GM12874 (cell line): ENCODE data around the gene KIF6.

Source experiments
- TF ChIP-seq, protein P1 (sequence below): IDR thresholded peaks from 2 replicates; pipeline ENCODE4 v1.5.1; 2011; ENCODE audit warnings: low read depth, mild to moderate bottlenecking, control low read depth, low read length, moderate library complexity; ENCODE audit not compliant: insufficient read depth

The KIF6 gene

DNA sequence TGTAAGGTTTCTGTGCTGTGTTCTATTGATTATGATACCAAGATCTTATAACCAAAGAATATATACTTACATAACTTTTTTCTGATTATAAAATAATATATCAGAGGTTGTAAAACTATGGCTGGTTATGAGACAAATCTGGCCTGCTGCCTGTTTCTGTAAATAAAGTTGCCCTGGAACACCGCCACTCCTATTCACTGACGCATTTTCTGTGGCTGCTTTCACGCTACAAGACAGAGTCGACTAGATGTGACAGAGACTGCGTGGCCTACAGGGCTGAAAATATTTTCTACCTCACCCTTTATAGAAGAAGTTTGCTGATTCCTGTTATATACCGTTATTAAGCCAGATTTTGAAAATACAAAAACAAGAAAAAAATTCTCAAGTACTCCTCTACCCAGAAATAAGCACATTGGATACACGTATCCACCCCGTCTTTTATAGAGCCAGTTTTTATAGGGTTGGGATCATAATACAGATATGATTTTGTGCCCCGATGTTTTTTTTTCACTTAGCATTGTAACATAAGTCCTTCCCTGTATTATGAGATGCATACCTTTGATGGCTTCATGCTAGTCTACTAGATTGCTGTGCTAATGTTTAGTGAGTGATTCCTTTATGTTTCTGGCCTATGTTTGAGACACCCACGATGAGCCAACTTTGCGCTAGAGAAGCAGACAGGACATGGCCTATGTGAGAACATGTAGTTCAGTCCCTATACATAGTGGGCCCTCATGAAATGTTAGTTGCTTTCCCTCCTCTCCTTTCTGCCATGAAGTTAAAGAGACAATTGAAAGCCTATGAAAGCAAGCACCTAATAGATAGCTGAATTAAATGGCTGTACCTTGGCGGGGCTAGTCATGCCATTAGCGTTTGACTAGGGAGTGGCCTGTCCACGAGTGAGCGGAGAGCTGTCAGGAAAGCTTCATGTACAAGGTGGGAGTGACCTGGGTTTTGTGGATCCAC lies 304.6 kb downstream of the KIF6 start:
- TF ChIP-seq, protein P1, sequence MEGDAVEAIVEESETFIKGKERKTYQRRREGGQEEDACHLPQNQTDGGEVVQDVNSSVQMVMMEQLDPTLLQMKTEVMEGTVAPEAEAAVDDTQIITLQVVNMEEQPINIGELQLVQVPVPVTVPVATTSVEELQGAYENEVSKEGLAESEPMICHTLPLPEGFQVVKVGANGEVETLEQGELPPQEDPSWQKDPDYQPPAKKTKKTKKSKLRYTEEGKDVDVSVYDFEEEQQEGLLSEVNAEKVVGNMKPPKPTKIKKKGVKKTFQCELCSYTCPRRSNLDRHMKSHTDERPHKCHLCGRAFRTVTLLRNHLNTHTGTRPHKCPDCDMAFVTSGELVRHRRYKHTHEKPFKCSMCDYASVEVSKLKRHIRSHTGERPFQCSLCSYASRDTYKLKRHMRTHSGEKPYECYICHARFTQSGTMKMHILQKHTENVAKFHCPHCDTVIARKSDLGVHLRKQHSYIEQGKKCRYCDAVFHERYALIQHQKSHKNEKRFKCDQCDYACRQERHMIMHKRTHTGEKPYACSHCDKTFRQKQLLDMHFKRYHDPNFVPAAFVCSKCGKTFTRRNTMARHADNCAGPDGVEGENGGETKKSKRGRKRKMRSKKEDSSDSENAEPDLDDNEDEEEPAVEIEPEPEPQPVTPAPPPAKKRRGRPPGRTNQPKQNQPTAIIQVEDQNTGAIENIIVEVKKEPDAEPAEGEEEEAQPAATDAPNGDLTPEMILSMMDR = no peak

DNA sequence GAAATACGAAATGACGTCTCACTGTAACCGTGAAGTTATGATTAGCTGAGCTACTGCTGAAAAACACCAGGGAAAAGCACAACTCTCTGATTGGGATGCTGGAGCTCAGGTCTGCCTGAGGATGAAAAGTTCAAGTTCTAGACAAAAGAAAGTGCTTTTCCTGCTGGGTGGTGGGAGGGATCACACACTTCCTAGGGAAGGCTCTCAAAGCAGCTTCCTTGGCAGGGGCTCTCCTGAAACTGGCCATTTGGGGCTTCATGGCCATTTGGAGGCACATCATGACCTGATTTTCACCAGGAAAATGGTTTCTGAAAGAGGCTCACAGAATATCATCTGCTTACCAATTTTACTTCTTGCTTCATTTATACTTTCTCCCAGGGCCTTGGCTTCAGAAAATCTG lies 305.6 kb downstream of the KIF6 start:
- TF ChIP-seq, protein P1 = no peak

DNA sequence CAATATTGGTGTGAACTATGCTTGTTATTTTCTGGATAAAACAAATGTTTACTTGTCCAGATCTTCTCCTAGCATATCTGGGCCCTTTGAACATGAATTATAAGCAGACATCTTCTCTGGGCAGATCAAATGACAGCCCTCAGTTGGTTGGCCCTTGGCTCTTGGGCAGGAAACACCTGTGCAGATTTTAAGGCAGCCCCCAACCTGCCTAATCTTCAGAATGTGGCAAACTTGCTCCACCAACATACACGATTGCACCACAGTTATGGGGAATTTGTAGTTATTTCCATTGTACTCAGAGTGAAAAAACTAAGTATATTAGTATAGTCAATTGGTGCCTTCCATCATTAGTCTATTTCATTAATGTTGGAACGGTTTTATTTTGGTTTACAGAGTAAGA lies 307.8 kb downstream of the KIF6 start:
- TF ChIP-seq, protein P1 = no peak

DNA sequence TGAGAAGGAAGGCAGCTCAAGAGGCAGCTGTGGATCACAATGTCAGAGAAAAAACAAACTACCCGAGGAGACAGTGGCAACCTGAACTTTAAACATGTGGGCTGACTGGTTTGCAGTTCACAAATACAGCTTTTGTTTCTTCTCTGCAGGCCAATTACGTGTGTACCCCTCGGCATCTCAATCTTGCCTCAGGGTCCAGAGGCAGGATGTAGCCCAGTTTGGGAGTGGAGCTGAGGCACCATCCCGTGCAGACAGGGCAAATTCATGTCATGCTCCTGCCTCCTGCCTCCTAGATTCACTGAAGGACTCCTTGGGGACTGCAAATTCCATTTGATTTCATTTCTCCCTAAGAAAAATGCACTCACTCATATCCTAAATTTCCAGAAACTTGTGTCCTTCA lies 308.5 kb downstream of the KIF6 start:
- TF ChIP-seq, protein P1 = no peak

DNA sequence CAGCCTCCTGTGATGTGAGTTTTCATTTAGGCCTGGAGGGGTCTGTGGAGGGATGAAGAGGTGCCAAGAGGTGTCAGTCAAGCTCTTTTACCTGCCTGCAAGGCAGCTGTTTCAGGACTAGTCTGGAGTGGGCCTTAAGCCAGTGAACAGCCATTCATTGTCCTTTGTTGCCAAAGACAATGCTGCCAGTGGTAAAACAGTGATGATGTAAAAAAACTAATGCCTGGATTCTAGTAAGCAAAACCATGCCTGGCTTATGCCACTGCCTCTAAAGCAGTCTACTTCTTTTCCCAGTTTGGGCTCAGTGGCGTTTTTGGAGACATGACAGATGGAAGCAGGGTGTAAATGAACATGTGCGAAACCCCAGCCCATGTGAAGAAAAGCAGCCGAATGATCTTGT lies 309.2 kb downstream of the KIF6 start:
- TF ChIP-seq, protein P1 = no peak

DNA sequence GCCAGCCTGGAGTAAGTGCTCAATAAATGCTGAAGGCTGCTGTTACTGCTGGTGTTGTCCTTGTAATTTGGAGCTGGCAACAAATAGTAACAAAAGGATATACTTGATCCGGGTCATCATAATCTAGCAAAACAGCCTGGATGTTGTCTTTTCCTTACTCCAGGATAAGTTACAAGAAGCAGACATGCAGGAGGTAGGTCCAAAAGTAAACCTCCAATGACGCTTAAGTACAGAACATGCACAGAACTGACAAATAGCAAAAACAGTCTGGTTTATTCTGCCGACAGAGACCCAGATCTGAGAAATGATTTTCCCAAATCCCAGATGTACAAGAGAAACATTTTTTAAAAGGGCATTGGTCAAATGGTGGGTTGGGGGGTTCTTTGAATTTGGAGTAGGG lies 309.7 kb downstream of the KIF6 start:
- TF ChIP-seq, protein P1 = no peak

DNA sequence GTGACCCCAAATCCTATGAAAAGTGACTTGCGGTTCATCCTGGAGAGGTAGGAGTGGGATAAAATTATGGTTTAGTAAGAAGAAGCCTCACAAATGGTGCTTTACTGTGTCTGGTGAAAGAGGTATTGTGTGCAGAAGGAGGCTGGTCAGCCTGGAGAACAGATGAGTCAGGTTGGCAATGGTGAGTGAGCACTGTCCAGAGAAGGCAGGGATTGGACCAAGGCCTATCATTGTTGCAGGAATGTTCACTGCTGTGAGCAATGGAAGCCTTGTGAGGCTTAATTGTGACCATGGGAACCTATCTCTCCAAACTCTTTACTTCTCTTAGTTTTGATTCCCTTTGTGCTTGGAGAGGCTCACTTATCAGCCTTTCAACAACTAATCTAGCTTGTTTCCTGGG lies 313.7 kb downstream of the KIF6 start:
- TF ChIP-seq, protein P1 = no peak
